Adrenal gland (tissue), 12 donors: Measurements from ENCODE around the gene TLR10. TPM values are rescaled to one million over a fixed set of nuclear protein-coding genes. Genes with fewer than 3 reads are reported as not detected.

Source experiments
- DNase-seq, 7 donors: peaks; one replicate each; pipeline ENCODE4 v3.0.0-alpha.2; 2019 to 2020
- H3K27ac ChIP-seq, 5 donors: fragments of 200-600 bp; sonication (generic) in 4 of 5; 1 replicate in 3 of 5; 2 replicates in 2 of 5; pipeline versions ENCODE4 v1.5.1 to v1.8.0; 2016 to 2020; ENCODE audit warnings: mild to moderate bottlenecking in 1 of 5
- H3K27me3 ChIP-seq: fragments of 200-600 bp; 2 replicates; pipeline ENCODE4 v1.8.0; 2021
- H3K36me3 ChIP-seq, 2 donors: fragments of 200-600 bp; replicated peaks in 1 of 2; 1 replicate in 1 of 2; 2 replicates in 1 of 2; pipeline versions ENCODE4 v1.5.1 to v1.8.0; 2018 to 2022
- H3K4me1 ChIP-seq, 2 donors: fragments of 200-600 bp; replicated peaks in 1 of 2; 1 replicate in 1 of 2; 2 replicates in 1 of 2; pipeline versions ENCODE4 v1.5.1 to v1.8.0; 2018 to 2021
- H3K4me3 ChIP-seq, 4 donors: fragments of 200-600 bp; sonication (generic) in 3 of 4; one replicate each; pipeline ENCODE4 v1.5.1; 2016 to 2018
- H3K9me3 ChIP-seq, 3 donors: fragments of 200-600 bp; sonication (generic) in 1 of 3; replicated peaks in 1 of 3; 1 replicate in 2 of 3; 2 replicates in 1 of 3; pipeline versions ENCODE4 v1.5.1 to v1.8.0; 2016 to 2021
- CTCF ChIP-seq, 6 experiments: fragments of 450-650 bp in 4 of 6; fragments of 200-600 bp in 2 of 6; sonication (generic) in 1 of 6; IDR thresholded peaks; 1 replicate in 5 of 6; 2 replicates in 1 of 6; pipeline versions ENCODE4 v1.5.1 to v1.8.0; 2016 to 2021; ENCODE audit warnings: antibody characterized with exemption in 6 of 6, mild to moderate bottlenecking in 2 of 6, moderate library complexity in 1 of 6
- POLR2A ChIP-seq, 2 donors: fragments of 450-650 bp; IDR thresholded peaks; one replicate each; pipeline ENCODE4 v1.6.1; 2017; ENCODE audit warnings: antibody characterized with exemption in 2 of 2, mild to moderate bottlenecking in 2 of 2, moderate library complexity in 1 of 2
- WGBS, 4 donors: extraction: QIAGEN DNeasy Blood & Tissue Kit in 2 of 4; methylation state at CpG; one replicate each; pipeline versions ENCODE4 v1.1.5 to v1.1.7; 2013 to 2017; 5-methylcytosine and 5-hydroxymethylcytosine counted together
- intact Hi-C, 2 donors: fragments of 100-400 bp; cut with DNase I; formaldehyde crosslinking; loops; one replicate each; pipeline versions ENCODE4 v1.14.1 to v1.15.0; 2022 to 2023
- polyA plus RNA-seq, 3 donors: library from polyadenylated mRNA; stranded (reverse); fragments of 200-250 nt in 2 of 3; fragments of 350-450 nt in 1 of 3; fragmentation: Illumina TruSeq in 1 of 3; extraction: RNeasy Lipid Tissue Mini Kit (QIAGEN cat#74804) in 1 of 3; gene quantifications; one replicate each; pipeline ENCODE4 v1.2.3, GENCODE V29; 2013 to 2014
- total RNA-seq, 9 donors: library from RNA; depleted of rRNA in 4 of 9; stranded (reverse); fragments of >200 nt in 4 of 9; fragments of 120-200 nt in 1 of 9; fragmentation: NEBNext Ultra II Directional in 1 of 9; extraction: Animal tissue kit (Norgen Biotek cat#: 25700) in 1 of 9; gene quantifications; one replicate each; pipeline versions ENCODE4 v1.1.0 to v1.2.4, GENCODE V29; 2013 to 2023
- donor health status: healthy with polysubstance abuse.
- donor health status: Bipolar disorder and iron deficiency.
- donor health status: DM: yes; HTN: yes; CAD: no.
- donor health status: DM: no; HTN: no; CAD: no.
- donor health status: DM: no; HTN: no; CAD: no.
- donor health status: DM: yes; HTN: yes; CAD: no.

TLR10 gene
- total and polyA plus RNA-seq, 12 donors = 0.11 to 0.60 (median 0.19) TPM; not detected in 3

- intact Hi-C loops = no loop called here
- TF ChIP-seq CTCF (IDR thresholded peaks at IDR 0.05) = no peak
- no peak for TF ChIP-seq POLR2A (IDR thresholded peaks at IDR 0.05)
- Histone ChIP-seq H3K9me3 (no peaks in the 10 kb centered on the region), H3K4me3 (no peak overlapping the region), H3K4me1 (no peaks in the 10 kb centered on the region), H3K27ac (peak overlapping the region in 2 of 5 donors; percentile 33 to 79), H3K27me3 (no peaks in the 10 kb centered on the region), H3K36me3 (no peaks in the 10 kb centered on the region)
- no peak for DNase-seq
- WGBS, 4 donors = 70 to 73% (median 72%) methylated on average over 8 of the region's 8 CpGs
Observed at GRCh38 chr4:38752372-38752940, 30.3 kb downstream of the TLR10 start.

GRCh38 chr4:38751341-38752010 is 31.3 kb downstream of the TLR10 start:
- no peak for TF ChIP-seq CTCF (IDR thresholded peaks at IDR 0.05)
- no peak for TF ChIP-seq POLR2A (IDR thresholded peaks at IDR 0.05)
- H3K36me3 ChIP-seq = no peaks in the 10 kb centered on the region
- H3K27me3 ChIP-seq = no peaks in the 10 kb centered on the region
- peak overlapping the region in 1 of 5 donors; percentile 79 for H3K27ac ChIP-seq
- H3K4me3 ChIP-seq = no peak overlapping the region
- no peaks in the 10 kb centered on the region for H3K9me3 ChIP-seq
- no peaks in the 10 kb centered on the region for H3K4me1 ChIP-seq
- intact Hi-C loops = no loop called here
- WGBS, 4 donors = 89 to 94% (median 91%) methylated on average over 13 of the region's 13 CpGs
- DNase-seq = no peak

GRCh38 chr4:38749336-38749735 is 33.5 kb downstream of the TLR10 start:
- Histone ChIP-seq H3K4me1 (no peaks in the 10 kb centered on the region), H3K4me3 (no peak overlapping the region), H3K36me3 (no peaks in the 10 kb centered on the region), H3K27ac (no peak overlapping the region), H3K27me3 (no peaks in the 10 kb centered on the region), H3K9me3 (no peaks in the 10 kb centered on the region)
- no peak for DNase-seq
- no peak for TF ChIP-seq CTCF (IDR thresholded peaks at IDR 0.05)
- TF ChIP-seq POLR2A (IDR thresholded peaks at IDR 0.05) = no peak
- intact Hi-C loops = no loop called here
- 74 to 76% (median 75%) methylated on average over 4 of the region's 4 CpGs for WGBS, 4 donors

- Histone ChIP-seq H3K9me3 (no peaks in the 10 kb centered on the region), H3K4me1 (no peaks in the 10 kb centered on the region), H3K36me3 (no peaks in the 10 kb centered on the region), H3K4me3 (no peak overlapping the region), H3K27me3 (no peaks in the 10 kb centered on the region), H3K27ac (no peak overlapping the region)
- DNase-seq = no peak
- intact Hi-C loops = no loop called here
- TF ChIP-seq CTCF (IDR thresholded peaks at IDR 0.05) (no peak), POLR2A (IDR thresholded peaks at IDR 0.05) (no peak)
Observed at GRCh38 chr4:38747629-38748028, 35.2 kb downstream of the TLR10 start.
